ENCODE results near the gene SBNO2. TPM values are rescaled to one million over a fixed set of nuclear protein-coding genes. Genes with fewer than 3 reads are reported as not detected.

The SBNO2 gene
- total RNA-seq, 1 donor from 2014 or later = 3.3 TPM

DNA sequence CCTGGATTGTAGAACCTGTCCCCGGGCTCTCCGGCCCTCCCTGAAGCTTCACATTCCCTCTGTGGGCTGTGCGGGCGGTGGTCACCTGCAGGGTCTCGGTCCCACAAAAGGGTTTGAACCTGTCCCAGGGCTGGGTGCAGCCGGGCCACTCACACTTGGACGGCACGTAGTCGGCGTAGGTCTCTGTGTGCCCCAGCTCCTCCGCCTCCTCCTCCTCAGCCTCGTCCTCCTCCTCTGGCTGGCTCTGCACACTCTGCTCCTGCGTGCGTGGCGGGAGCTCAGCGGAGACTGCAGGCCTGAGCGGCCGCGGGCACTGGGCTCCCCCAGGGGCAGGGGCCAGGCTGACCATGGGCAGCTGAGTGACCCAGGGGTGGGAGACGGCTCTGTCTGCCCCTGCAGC is 50.7 kb downstream of the SBNO2 start:
- H3K79me2 ChIP-seq (ENCODE audit: low read depth) = no peaks in the 10 kb centered on the region
- no peaks in the 10 kb centered on the region for H3K27me3 ChIP-seq
- DNase-seq (ENCODE audit: low spot score) = no peak
- no peak overlapping the region for H2AFZ ChIP-seq (replicated peaks)
- H3K9me3 ChIP-seq (ENCODE audit: low read depth) = no peaks in the 10 kb centered on the region
- H3K27ac ChIP-seq = no peak overlapping the region
- H3K4me1 Mint-ChIP-seq = no peaks in the 10 kb centered on the region
- no peak overlapping the region for H3K9ac ChIP-seq
- no peaks in the 10 kb centered on the region for H3F3A ChIP-seq (ENCODE audit: low read depth)
- peaks cover 7% of the 10 kb centered on the region for H3K36me3 Mint-ChIP-seq
- H3K27me3 Mint-ChIP-seq (ENCODE audit: insufficient read depth, low read depth) = peaks cover 2% of the 10 kb centered on the region
- H3K27ac Mint-ChIP-seq = no peak overlapping the region
- no peak overlapping the region for H3K4me2 ChIP-seq
- H4K20me1 ChIP-seq (ENCODE audit: low read depth) = peaks cover 8% of the 10 kb centered on the region
- no peak overlapping the region for H3K4me3 ChIP-seq
- no peak for TF ChIP-seq EZH2 (IDR thresholded peaks at IDR 0.05)
- TF ChIP-seq EZH2phosphoT487 (IDR thresholded peaks at IDR 0.05) = no peak
- TF ChIP-seq, protein P1, sequence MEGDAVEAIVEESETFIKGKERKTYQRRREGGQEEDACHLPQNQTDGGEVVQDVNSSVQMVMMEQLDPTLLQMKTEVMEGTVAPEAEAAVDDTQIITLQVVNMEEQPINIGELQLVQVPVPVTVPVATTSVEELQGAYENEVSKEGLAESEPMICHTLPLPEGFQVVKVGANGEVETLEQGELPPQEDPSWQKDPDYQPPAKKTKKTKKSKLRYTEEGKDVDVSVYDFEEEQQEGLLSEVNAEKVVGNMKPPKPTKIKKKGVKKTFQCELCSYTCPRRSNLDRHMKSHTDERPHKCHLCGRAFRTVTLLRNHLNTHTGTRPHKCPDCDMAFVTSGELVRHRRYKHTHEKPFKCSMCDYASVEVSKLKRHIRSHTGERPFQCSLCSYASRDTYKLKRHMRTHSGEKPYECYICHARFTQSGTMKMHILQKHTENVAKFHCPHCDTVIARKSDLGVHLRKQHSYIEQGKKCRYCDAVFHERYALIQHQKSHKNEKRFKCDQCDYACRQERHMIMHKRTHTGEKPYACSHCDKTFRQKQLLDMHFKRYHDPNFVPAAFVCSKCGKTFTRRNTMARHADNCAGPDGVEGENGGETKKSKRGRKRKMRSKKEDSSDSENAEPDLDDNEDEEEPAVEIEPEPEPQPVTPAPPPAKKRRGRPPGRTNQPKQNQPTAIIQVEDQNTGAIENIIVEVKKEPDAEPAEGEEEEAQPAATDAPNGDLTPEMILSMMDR (IDR thresholded peaks at IDR 0.05) = no peak
- H3K4me3 Mint-ChIP-seq = no peak overlapping the region
- no peaks in the 10 kb centered on the region for H3K9me3 Mint-ChIP-seq
- H3K36me3 ChIP-seq = no peaks in the 10 kb centered on the region
- no peaks in the 10 kb centered on the region for H3K4me1 ChIP-seq

DNA sequence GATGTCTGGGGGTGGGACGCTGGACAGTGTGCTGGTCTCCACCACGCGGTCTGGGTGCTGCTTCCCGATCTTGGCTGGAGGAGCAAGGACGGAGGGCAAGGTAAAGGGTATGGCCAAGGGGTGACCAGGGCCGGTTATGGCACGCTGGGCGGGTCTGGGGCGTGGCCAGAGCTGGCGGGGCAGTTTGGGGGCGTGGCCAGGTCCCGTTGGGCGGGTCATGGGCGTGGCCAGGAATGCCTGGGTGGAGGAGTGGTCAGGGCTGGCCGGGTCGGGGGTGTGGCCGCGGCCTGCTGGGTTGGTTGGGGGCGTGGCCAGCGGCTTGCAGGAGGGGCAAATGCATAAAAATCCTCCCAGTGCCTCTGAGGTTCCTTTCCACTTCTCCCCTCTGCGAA is 51.1 kb downstream of the SBNO2 start:
- Histone ChIP-seq H2AFZ (replicated peaks) (no peak overlapping the region), H3K4me3 (no peak overlapping the region), H3K4me1 (no peaks in the 10 kb centered on the region), H4K20me1 (ENCODE audit: low read depth) (peaks cover 8% of the 10 kb centered on the region), H3K27ac (no peak overlapping the region), H3K79me2 (ENCODE audit: low read depth) (no peaks in the 10 kb centered on the region), H3K4me2 (no peak overlapping the region), H3K9me3 (ENCODE audit: low read depth) (no peaks in the 10 kb centered on the region), H3K36me3 (no peaks in the 10 kb centered on the region), H3K9ac (no peak overlapping the region), H3K27me3 (no peaks in the 10 kb centered on the region), H3F3A (ENCODE audit: low read depth) (no peaks in the 10 kb centered on the region)
- Mint-ChIP-seq H3K27ac (no peak overlapping the region), H3K36me3 (peaks cover 7% of the 10 kb centered on the region), H3K9me3 (no peaks in the 10 kb centered on the region), H3K27me3 (ENCODE audit: insufficient read depth, low read depth) (peaks cover 2% of the 10 kb centered on the region), H3K4me3 (no peak overlapping the region), H3K4me1 (no peaks in the 10 kb centered on the region)
- TF ChIP-seq EZH2 (IDR thresholded peaks at IDR 0.05) (no peak), EZH2phosphoT487 (IDR thresholded peaks at IDR 0.05) (no peak)
- TF ChIP-seq, protein P1 (IDR thresholded peaks at IDR 0.05) = no peak
- peak; percentile 87 for DNase-seq (ENCODE audit: low spot score)

DNA sequence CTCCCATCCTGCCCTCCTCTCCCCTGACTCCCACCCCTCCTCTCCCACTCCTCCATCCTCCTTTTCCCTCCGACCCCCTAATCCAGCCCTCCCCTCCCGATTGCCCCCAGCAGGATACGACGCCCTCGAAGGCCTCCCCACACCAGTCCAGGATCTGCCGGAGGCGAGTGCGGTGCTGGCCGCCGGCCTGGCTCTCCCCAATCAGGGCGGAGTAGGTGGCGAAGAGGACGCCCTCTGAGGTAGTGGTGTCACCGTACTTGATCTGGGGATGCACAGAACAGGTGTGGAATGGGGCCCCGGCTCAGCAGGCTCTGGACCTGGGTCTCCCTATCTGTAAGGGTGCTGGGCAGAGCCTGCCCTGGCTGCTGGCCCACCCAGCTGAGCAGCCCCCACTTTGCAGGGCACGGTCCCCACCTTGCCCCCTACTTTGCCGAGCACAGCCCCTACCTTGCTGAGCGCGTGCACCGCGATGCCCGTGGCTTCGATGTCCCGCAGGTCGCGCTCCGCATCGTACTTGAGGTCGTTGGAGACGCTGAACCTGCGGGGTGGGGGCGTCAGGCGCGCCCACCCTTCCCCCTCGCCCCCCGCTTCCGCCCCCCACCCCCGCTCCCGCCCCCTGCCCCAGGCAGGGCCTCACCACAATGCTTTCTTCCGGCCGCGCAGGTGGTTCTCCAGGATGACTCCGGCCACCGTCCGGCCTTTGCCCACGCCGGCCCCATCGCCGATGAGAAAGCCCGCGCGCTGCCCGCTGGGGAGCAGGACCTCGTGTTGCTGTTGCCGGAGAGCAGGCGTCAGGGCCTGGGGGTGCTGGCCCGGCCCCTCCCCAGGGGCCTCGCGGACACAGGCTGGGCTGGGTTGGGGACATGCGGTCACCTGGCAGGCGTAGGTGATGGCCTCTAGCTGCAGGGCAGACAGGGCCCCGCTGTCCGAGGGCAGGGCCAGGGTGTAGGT is 51.8 kb downstream of the SBNO2 start:
- H4K20me1 ChIP-seq (ENCODE audit: low read depth) = peaks cover 8% of the 10 kb centered on the region
- no peaks in the 10 kb centered on the region for H3K79me2 ChIP-seq (ENCODE audit: low read depth)
- no peak overlapping the region for H2AFZ ChIP-seq (replicated peaks)
- Mint-ChIP-seq H3K4me1 (no peaks in the 10 kb centered on the region), H3K27ac (no peak overlapping the region), H3K9me3 (no peaks in the 10 kb centered on the region), H3K36me3 (peaks cover 7% of the 10 kb centered on the region), H3K4me3 (no peak overlapping the region), H3K27me3 (ENCODE audit: insufficient read depth, low read depth) (peaks cover 2% of the 10 kb centered on the region)
- no peak overlapping the region for H3K27ac ChIP-seq
- no peak overlapping the region for H3K4me2 ChIP-seq
- H3K9ac ChIP-seq = no peak overlapping the region
- H3K27me3 ChIP-seq = no peaks in the 10 kb centered on the region
- H3K4me3 ChIP-seq = no peak overlapping the region
- H3K36me3 ChIP-seq = no peaks in the 10 kb centered on the region
- no peaks in the 10 kb centered on the region for H3F3A ChIP-seq (ENCODE audit: low read depth)
- H3K9me3 ChIP-seq (ENCODE audit: low read depth) = no peaks in the 10 kb centered on the region
- no peak for DNase-seq (ENCODE audit: low spot score)
- H3K4me1 ChIP-seq = no peaks in the 10 kb centered on the region
- TF ChIP-seq, protein P1 (IDR thresholded peaks at IDR 0.05) = no peak
- TF ChIP-seq EZH2 (IDR thresholded peaks at IDR 0.05) = no peak
- TF ChIP-seq EZH2phosphoT487 (IDR thresholded peaks at IDR 0.05) = no peak

Measured in neural progenitor cell (in vitro differentiated cells).